ENCODE data around the gene GOLGA7B.

GOLGA7B gene

DNA sequence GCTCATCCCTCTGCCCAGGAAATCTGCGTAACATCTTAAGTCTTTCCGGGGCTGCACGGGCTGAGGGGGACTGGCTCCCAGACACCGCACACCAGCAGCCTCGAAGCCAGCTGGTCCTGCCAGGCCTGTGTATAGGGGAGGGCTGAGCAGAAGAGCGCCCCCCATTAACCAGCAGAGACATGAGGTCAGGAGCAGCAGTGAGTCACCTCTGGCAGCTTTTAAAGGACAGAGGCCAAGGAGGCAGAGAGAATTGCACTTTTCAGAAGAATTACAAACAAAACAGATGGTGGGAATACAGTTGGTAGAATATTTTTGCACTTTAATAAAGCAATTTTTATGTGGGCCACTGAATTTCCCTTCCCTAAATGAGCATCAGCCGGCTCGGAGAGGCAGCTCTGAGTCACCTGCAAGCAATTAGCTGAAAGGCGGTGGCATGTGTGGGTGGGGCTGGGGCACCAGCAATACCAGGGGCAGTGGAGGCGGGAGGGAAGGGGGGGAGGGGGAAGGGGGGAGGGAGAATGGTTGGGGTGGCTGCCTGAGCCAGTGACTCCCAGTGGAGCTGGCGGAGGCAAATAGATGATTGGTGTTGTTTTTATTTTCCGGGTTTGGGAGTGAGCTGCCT, 39.1 kb downstream of the GOLGA7B start:
- Mint-ChIP-seq H3K9me3 (no peaks in the 10 kb centered on the region), H3K4me3 (no peak overlapping the region), H3K4me1 (ENCODE audit: low read depth) (no peaks in the 10 kb centered on the region), H3K27me3 (ENCODE audit: low read depth) (peaks cover 3% of the 10 kb centered on the region), H3K36me3 (ENCODE audit: low read depth) (no peaks in the 10 kb centered on the region), H3K27ac (no peak overlapping the region)

GRCh38 chr10:97889461-97890265, 40.0 kb downstream of the GOLGA7B start:
- Mint-ChIP-seq H3K36me3 (ENCODE audit: low read depth) (no peaks in the 10 kb centered on the region), H3K27me3 (ENCODE audit: low read depth) (peaks cover 5% of the 10 kb centered on the region), H3K4me3 (no peak overlapping the region), H3K27ac (no peak overlapping the region), H3K4me1 (ENCODE audit: low read depth) (no peaks in the 10 kb centered on the region), H3K9me3 (no peaks in the 10 kb centered on the region)

- Mint-ChIP-seq H3K4me1 (ENCODE audit: low read depth) (no peaks in the 10 kb centered on the region), H3K4me3 (no peak overlapping the region), H3K36me3 (ENCODE audit: low read depth) (no peaks in the 10 kb centered on the region), H3K9me3 (no peaks in the 10 kb centered on the region), H3K27me3 (ENCODE audit: low read depth) (peaks cover 5% of the 10 kb centered on the region), H3K27ac (no peak overlapping the region)
Observed at GRCh38 chr10:97891497-97892167, 42.0 kb downstream of the GOLGA7B start.

- no peaks in the 10 kb centered on the region for H3K36me3 Mint-ChIP-seq (ENCODE audit: low read depth)
- no peaks in the 10 kb centered on the region for H3K4me1 Mint-ChIP-seq (ENCODE audit: low read depth)
Observed at GRCh38 chr10:97892506-97892905, 42.9 kb downstream of the GOLGA7B start.

GRCh38 chr10:97892939-97893338, 43.3 kb downstream of the GOLGA7B start:
- Mint-ChIP-seq H3K9me3 (no peaks in the 10 kb centered on the region), H3K4me1 (ENCODE audit: low read depth) (no peaks in the 10 kb centered on the region), H3K36me3 (ENCODE audit: low read depth) (no peaks in the 10 kb centered on the region), H3K4me3 (no peak overlapping the region), H3K27me3 (ENCODE audit: low read depth) (peaks cover 5% of the 10 kb centered on the region), H3K27ac (no peak overlapping the region)

More at GRCh38 chr10:97892506-97892905, 42.9 kb downstream of the GOLGA7B start:
- no peak overlapping the region for H3K27ac Mint-ChIP-seq
- peaks cover 5% of the 10 kb centered on the region for H3K27me3 Mint-ChIP-seq (ENCODE audit: low read depth)
- no peaks in the 10 kb centered on the region for H3K9me3 Mint-ChIP-seq
- H3K4me3 Mint-ChIP-seq, result no peak overlapping the region

DNA sequence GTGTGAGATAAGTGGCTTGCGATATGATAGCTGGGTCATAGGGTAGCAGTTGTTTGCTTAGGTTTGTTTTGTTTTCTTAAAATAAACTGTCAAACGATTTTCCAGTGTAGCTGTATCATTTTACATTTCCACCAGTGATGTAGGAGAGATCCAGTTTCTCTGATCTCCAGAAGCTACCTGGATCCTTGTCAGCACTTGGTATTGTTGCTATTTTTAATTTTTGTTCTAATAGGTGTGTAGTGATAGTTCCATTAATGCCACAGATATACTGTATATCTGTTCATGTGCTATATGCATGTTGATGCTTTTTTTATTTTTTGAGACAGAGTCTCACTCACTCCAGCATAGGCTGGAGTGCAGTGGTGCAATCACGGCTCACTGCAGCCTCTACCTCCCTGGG, 44.4 kb downstream of the GOLGA7B start:
- Mint-ChIP-seq H3K27ac (no peak overlapping the region), H3K9me3 (no peaks in the 10 kb centered on the region), H3K4me3 (no peak overlapping the region), H3K36me3 (ENCODE audit: low read depth) (no peaks in the 10 kb centered on the region), H3K27me3 (ENCODE audit: low read depth) (peaks cover 5% of the 10 kb centered on the region), H3K4me1 (ENCODE audit: low read depth) (no peaks in the 10 kb centered on the region)

DNA sequence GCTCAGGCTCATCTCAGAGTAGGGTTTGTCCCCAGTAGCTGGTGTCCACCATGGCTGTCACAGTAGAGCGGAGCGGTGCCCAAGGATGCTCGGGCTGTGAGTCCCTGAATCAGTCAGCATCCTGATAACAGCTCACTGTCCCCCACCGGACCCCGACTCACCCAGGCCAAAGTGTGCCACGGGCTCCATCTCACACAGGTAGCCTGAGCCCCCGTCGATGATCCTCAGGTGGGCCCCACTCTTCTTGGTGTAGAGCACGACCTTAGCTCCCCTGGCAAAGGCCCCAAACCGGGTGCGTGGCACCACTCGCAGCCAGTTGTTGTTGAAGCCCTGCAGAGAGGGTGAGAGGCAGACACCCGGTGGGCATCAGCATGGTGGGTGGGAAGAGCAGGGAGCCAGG, 45.4 kb downstream of the GOLGA7B start:
- Mint-ChIP-seq H3K4me1 (ENCODE audit: low read depth) (no peaks in the 10 kb centered on the region), H3K27ac (no peak overlapping the region), H3K27me3 (ENCODE audit: low read depth) (peaks cover 5% of the 10 kb centered on the region), H3K4me3 (no peak overlapping the region), H3K9me3 (no peaks in the 10 kb centered on the region), H3K36me3 (ENCODE audit: low read depth) (no peaks in the 10 kb centered on the region)

- no peak overlapping the region for H3K4me3 Mint-ChIP-seq
- peaks cover 5% of the 10 kb centered on the region for H3K27me3 Mint-ChIP-seq (ENCODE audit: low read depth)
- H3K36me3 Mint-ChIP-seq (ENCODE audit: low read depth), result no peaks in the 10 kb centered on the region
- no peak overlapping the region for H3K27ac Mint-ChIP-seq
- H3K4me1 Mint-ChIP-seq (ENCODE audit: low read depth), result no peaks in the 10 kb centered on the region
- H3K9me3 Mint-ChIP-seq, result no peaks in the 10 kb centered on the region
Observed at GRCh38 chr10:97895915-97896314, 46.3 kb downstream of the GOLGA7B start.

GRCh38 chr10:97896756-97897358, 47.2 kb downstream of the GOLGA7B start:
- no peaks in the 10 kb centered on the region for H3K9me3 Mint-ChIP-seq
- H3K4me1 Mint-ChIP-seq (ENCODE audit: low read depth), result no peaks in the 10 kb centered on the region
- H3K27me3 Mint-ChIP-seq (ENCODE audit: low read depth), result peaks cover 5% of the 10 kb centered on the region
- H3K36me3 Mint-ChIP-seq (ENCODE audit: low read depth), result no peaks in the 10 kb centered on the region
- H3K27ac Mint-ChIP-seq, result no peak overlapping the region
- H3K4me3 Mint-ChIP-seq, result no peak overlapping the region

DNA sequence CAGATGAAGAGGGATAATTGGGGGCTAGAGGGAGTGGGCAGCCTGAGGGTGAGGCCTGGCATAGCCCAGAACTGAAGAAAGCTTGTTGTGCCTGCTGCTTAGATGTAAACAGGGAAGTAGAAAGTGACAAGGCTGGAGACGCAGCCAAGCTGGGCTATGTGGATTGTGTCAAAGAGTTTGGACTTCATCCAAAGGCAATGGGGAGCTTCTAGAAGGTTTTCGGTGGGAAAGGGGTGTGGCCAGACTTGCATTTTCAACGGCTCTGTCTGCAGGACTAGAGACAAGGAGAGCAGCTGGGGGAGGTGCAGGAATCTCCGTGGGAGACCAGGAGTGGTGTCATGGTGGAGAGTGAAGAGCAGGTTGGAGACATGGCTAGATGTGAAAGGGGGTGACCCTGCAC, 48.8 kb downstream of the GOLGA7B start:
- no peaks in the 10 kb centered on the region for H3K9me3 Mint-ChIP-seq
- no peaks in the 10 kb centered on the region for H3K4me1 Mint-ChIP-seq (ENCODE audit: low read depth)
- peaks cover 5% of the 10 kb centered on the region for H3K27me3 Mint-ChIP-seq (ENCODE audit: low read depth)
- no peak overlapping the region for H3K27ac Mint-ChIP-seq
- H3K36me3 Mint-ChIP-seq (ENCODE audit: low read depth), result no peaks in the 10 kb centered on the region
- no peak overlapping the region for H3K4me3 Mint-ChIP-seq

DNA sequence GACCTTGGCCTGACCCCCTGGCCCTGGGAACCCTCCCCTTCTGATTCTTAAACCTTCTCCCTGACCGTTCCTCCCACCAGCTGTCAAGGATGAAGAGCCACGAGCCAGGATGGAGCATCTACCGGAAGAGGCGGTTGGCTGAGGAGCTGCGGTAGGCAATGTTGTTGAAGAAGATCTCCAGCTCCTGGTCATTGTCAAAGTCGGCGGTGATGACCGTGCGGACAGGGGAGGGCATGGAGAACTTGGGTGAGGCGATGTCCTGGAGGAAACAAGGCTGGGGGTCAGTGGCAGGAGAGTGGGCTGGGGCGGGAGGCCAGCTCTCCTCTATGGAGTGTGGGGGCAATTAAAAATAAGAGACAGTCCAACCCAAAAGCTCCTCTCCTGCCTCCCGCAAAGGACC, 51.7 kb downstream of the GOLGA7B start:
- H3K27me3 Mint-ChIP-seq (ENCODE audit: low read depth), result peaks cover 8% of the 10 kb centered on the region

DNA sequence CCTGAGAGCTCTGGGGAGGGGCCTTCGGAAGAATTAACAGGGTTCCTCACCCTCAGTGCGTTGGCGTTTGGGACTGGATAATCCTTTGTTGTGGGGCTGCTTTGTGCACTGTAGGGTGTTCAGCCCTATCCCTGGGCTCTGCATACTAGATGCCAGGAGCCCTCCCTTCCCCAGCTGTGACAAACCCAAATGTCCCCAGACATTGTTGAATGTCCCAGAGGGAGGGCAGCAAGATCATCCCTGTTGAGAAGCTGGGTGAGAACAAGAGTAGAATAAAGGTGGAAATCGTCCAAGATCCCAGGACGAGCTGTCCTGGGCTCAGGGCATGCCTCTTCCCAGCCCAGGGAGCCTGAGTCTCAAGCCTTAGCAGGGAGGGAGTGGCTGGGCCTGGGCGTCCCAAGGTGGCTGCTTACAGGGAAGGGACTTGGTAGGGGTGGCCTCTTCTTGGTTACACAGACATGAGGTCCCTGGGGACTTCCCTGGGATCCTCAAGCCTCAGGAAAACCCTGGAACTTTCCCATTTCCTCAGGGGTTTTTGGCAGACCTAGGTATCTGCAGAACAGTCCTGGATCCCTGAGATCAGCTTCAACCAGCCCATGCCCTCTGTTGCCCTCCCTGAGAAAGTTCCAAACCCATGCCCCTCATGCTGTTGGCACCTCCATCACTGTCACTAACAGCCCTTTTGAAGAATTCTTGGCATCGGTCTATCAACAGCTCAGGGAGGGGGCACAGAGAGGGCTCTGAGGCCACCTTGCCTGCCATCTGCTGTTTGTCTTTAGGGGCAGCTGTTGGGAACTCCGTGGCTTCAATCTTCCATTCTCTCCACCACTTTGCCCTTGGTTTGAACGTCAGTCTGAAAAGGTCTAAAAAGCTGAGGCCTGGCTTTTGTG, 53.7 kb downstream of the GOLGA7B start:
- Mint-ChIP-seq H3K4me3 (no peak overlapping the region), H3K9me3 (no peaks in the 10 kb centered on the region), H3K27me3 (ENCODE audit: low read depth) (peaks cover 8% of the 10 kb centered on the region), H3K36me3 (ENCODE audit: low read depth) (no peaks in the 10 kb centered on the region), H3K4me1 (ENCODE audit: low read depth) (no peaks in the 10 kb centered on the region), H3K27ac (no peak overlapping the region)

More for the DNA sequence above, 51.7 kb downstream of the GOLGA7B start:
- H3K27ac Mint-ChIP-seq, result no peak overlapping the region
- no peaks in the 10 kb centered on the region for H3K4me1 Mint-ChIP-seq (ENCODE audit: low read depth)
- no peaks in the 10 kb centered on the region for H3K36me3 Mint-ChIP-seq (ENCODE audit: low read depth)
- H3K4me3 Mint-ChIP-seq, result no peak overlapping the region
- H3K9me3 Mint-ChIP-seq, result no peaks in the 10 kb centered on the region

GRCh38 chr10:97904018-97904381, 54.4 kb downstream of the GOLGA7B start:
- no peak overlapping the region for H3K4me3 Mint-ChIP-seq
- no peaks in the 10 kb centered on the region for H3K36me3 Mint-ChIP-seq (ENCODE audit: low read depth)
- H3K27me3 Mint-ChIP-seq (ENCODE audit: low read depth), result peaks cover 8% of the 10 kb centered on the region

GRCh38 chr10:97904576-97904975, 54.9 kb downstream of the GOLGA7B start:
- Mint-ChIP-seq H3K36me3 (ENCODE audit: low read depth) (no peaks in the 10 kb centered on the region), H3K27ac (no peak overlapping the region), H3K4me3 (no peak overlapping the region), H3K9me3 (no peaks in the 10 kb centered on the region), H3K4me1 (ENCODE audit: low read depth) (no peaks in the 10 kb centered on the region), H3K27me3 (ENCODE audit: low read depth) (peaks cover 8% of the 10 kb centered on the region)

More at GRCh38 chr10:97904018-97904381, 54.4 kb downstream of the GOLGA7B start:
- Mint-ChIP-seq H3K9me3 (no peaks in the 10 kb centered on the region), H3K4me1 (ENCODE audit: low read depth) (no peaks in the 10 kb centered on the region), H3K27ac (no peak overlapping the region)
